GM12878 (cell line): ENCODE measurements around the gene ACVR2A. TPM values are rescaled to one million over a fixed set of nuclear protein-coding genes. Genes with fewer than 3 reads are reported as not detected.

ENCODE experiments used
- ATAC-seq: fragments of 200-7000 bp; cut with Tn5 transposase; 3 replicates; pipeline ENCODE4 v1.9.1; 2020; ENCODE audit warnings: mild to moderate bottlenecking, moderate library complexity
- BruUV-seq: library from RNA; stranded (reverse); fragments of 400-500 nt; replicated peaks from 2 replicates; lab custom pipeline; 2021; lab: Mats Ljungman, UMichigan
- CTCF ChIA-PET: fragments of 300-600 bp; sonication (Branson Sonifier 250); formaldehyde crosslinking; extraction: SDS; loops from one replicate; lab custom pipeline; 2021; ENCODE audit warnings: inconsistent platforms; lab: Yijun Ruan, JAX
- POLR2A ChIA-PET: fragments of 350-600 bp; formaldehyde crosslinking; extraction: SDS; loops from one replicate; lab custom pipeline; 2021; ENCODE audit warnings: inconsistent platforms; lab: Charles Lee
- RAD21 ChIA-PET: fragments of 300-600 bp; sonication (Branson Sonifier 250); formaldehyde crosslinking; loops from one replicate; lab custom pipeline; 2023; ENCODE audit warnings: antibody characterized with exemption; ENCODE audit not compliant: unreplicated experiment; lab: Charles Lee
- SMC1A ChIA-PET: fragments of 300-600 bp; sonication (Branson Sonifier 250); formaldehyde crosslinking; loops from one replicate; lab custom pipeline; 2023; ENCODE audit not compliant: unreplicated experiment, uncharacterized antibody; lab: Charles Lee
- DNase-seq: peaks from one replicate; pipeline ENCODE4 v3.0.0-alpha.2; 2011; ENCODE audit warnings: low read depth, low spot score
- FAIRE-seq: peaks from 3 replicates; lab custom pipeline; 2011; peaks lifted over from hg19 to GRCh38; lab: Jason Lieb, UNC
- H2AFZ ChIP-seq: 2 replicates; pipeline ENCODE4 v1.6.0; 2011; ENCODE audit warnings: low read depth, low read length, control low read depth; ENCODE audit not compliant: control insufficient read depth
- H3K27ac ChIP-seq: 2 replicates; pipeline ENCODE4 v1.5.1; 2011; ENCODE audit warnings: control low read depth; ENCODE audit not compliant: control insufficient read depth, insufficient read depth
- H3K27me3 ChIP-seq, 2 experiments: replicated peaks in 1 of 2; 2 replicates each; pipeline versions ENCODE4 v1.6.0 to v1.6.1; 2011; ENCODE audit warnings: low read length in 1 of 2; ENCODE audit not compliant: control insufficient read depth in 2 of 2, insufficient read depth in 2 of 2
- H3K36me3 ChIP-seq, 2 experiments: 2 replicates each; pipeline ENCODE4 v1.5.1; 2011; ENCODE audit warnings: low read length in 1 of 2; ENCODE audit not compliant: control insufficient read depth in 2 of 2, insufficient read depth in 2 of 2
- H3K4me1 ChIP-seq: 2 replicates; pipeline ENCODE4 v1.6.1; 2011; ENCODE audit warnings: mild to moderate bottlenecking, low read length, moderate library complexity, mixed read lengths; ENCODE audit not compliant: control insufficient read depth, insufficient read depth
- H3K4me2 ChIP-seq: 2 replicates; pipeline ENCODE4 v1.6.0; 2011; ENCODE audit warnings: control low read depth; ENCODE audit not compliant: control insufficient read depth, insufficient read depth
- H3K4me3 ChIP-seq: fragments of 200-600 bp; sonication (generic); 2 replicates; pipeline ENCODE4 v1.5.1; 2016
- H3K79me2 ChIP-seq: 2 replicates; pipeline ENCODE4 v1.6.0; 2011; ENCODE audit warnings: low read length; ENCODE audit not compliant: control insufficient read depth, insufficient read depth
- H3K9ac ChIP-seq: 2 replicates; pipeline ENCODE4 v1.8.0; 2011; ENCODE audit warnings: low read length, control low read depth, mixed read lengths; ENCODE audit not compliant: control insufficient read depth, insufficient read depth
- H3K9me3 ChIP-seq: replicated peaks from 3 replicates; pipeline ENCODE4 v1.5.1; 2011; ENCODE audit warnings: mild to moderate bottlenecking, low read length; ENCODE audit not compliant: control insufficient read depth, insufficient read depth
- H4K20me1 ChIP-seq: 2 replicates; pipeline ENCODE4 v1.6.0; 2011; ENCODE audit not compliant: control insufficient read depth, insufficient read depth
- BMI1 ChIP-seq: fragments of 450-650 bp; IDR thresholded peaks from 2 replicates; pipeline ENCODE4 v1.6.1; 2016; ENCODE audit warnings: mild to moderate bottlenecking, moderate library complexity, borderline replicate concordance
- CHD1 ChIP-seq: IDR thresholded peaks from 2 replicates; pipeline ENCODE4 v1.6.1; 2012; ENCODE audit warnings: low read depth, low read length, improper control_type of control experiment
- CREM ChIP-seq: IDR thresholded peaks from 2 replicates; pipeline ENCODE4 v1.6.1; 2014; ENCODE audit warnings: antibody characterized with exemption, low read depth
- ELK1 ChIP-seq: IDR thresholded peaks from 2 replicates; pipeline ENCODE4 v1.6.1; 2012; ENCODE audit warnings: low read depth, low read length, improper control_type of control experiment
- EP300 ChIP-seq, 2 experiments: fragments of 150-350 bp in 1 of 2; IDR thresholded peaks; 2 replicates each; pipeline ENCODE4 v1.6.1; 2011 to 2012; ENCODE audit warnings: low read depth in 2 of 2, low read length in 2 of 2, borderline replicate concordance in 1 of 2, improper control_type of control experiment in 1 of 2, inconsistent platforms in 1 of 2; ENCODE audit not compliant: control insufficient read depth in 1 of 2
- FOXM1 ChIP-seq: IDR thresholded peaks from 2 replicates; pipeline ENCODE4 v1.6.1; 2012; ENCODE audit warnings: low read depth, mild to moderate bottlenecking, inconsistent platforms, low read length, moderate library complexity
- IRF3 ChIP-seq: fragments of 450-650 bp; IDR thresholded peaks from 2 replicates; pipeline ENCODE4 v1.6.1; 2014; ENCODE audit warnings: mild to moderate bottlenecking
- NFYA ChIP-seq: IDR thresholded peaks from 2 replicates; pipeline ENCODE4 v1.6.1; 2011; ENCODE audit warnings: low read depth, mild to moderate bottlenecking, low read length, improper control_type of control experiment, borderline replicate concordance
- PAX5 ChIP-seq: IDR thresholded peaks from 2 replicates; pipeline ENCODE4 v1.6.1; 2011; ENCODE audit warnings: low read depth, low read length, borderline replicate concordance
- POLR2AphosphoS2 ChIP-seq: IDR thresholded peaks from 2 replicates; pipeline ENCODE4 v1.6.1; 2011; ENCODE audit warnings: low read depth, mild to moderate bottlenecking, low read length, improper control_type of control experiment, moderate library complexity
- SMAD5 ChIP-seq: IDR thresholded peaks from 2 replicates; pipeline ENCODE4 v1.6.1; 2016; ENCODE audit warnings: antibody characterized with exemption, low read depth
- SMC3 ChIP-seq: IDR thresholded peaks from 2 replicates; pipeline ENCODE4 v1.6.1; 2011; ENCODE audit warnings: low read length, improper control_type of control experiment, borderline replicate concordance
- WGBS: methylation state at CpG from one replicate; pipeline ENCODE4 v1.1.6; 2016; ENCODE audit warnings: low lambda C conversion rate; ENCODE audit not compliant: insufficient replicate concordance, insufficient coverage; ENCODE audit errors: missing lambda C conversion rate; 5-methylcytosine and 5-hydroxymethylcytosine counted together
- in situ Hi-C: fragments of 300-500 bp; cut with MboI; formaldehyde crosslinking; loops from 9 replicates; pipeline ENCODE4 v1.14.3; 2018; ENCODE audit warnings: mixed read lengths
- intact Hi-C: fragments of 100-400 bp; cut with micrococcal nuclease; formaldehyde crosslinking; loops from one replicate; pipeline ENCODE4 v1.14.2; 2022; ENCODE audit not compliant: unreplicated experiment
- polyA plus RNA-seq, 11 experiments: library from polyadenylated mRNA; depleted of rRNA in 4 of 11; unstranded in 6 of 11; stranded (reverse) in 5 of 11; fragments of >200 nt; fragmentation: Nextera tagmentation in 4 of 11; fragmentation: Illumina TruSeq in 1 of 11; extraction: Ambion mirVana in 4 of 11; extraction: Trizol in 1 of 11; gene quantifications; 1 replicate in 1 of 11; 2 replicates in 10 of 11; pipeline versions ENCODE4 v1.2.1 to v1.2.3, GENCODE V29; 2011 to 2016; ENCODE audit warnings: inconsistent platforms in 2 of 11, missing spikeins in 2 of 11, low read depth in 1 of 11
- total RNA-seq, 4 experiments: library from RNA; depleted of rRNA in 3 of 4; stranded (reverse); fragments of >200 nt in 3 of 4; fragmentation: Illumina TruSeq in 1 of 4; extraction: Trizol in 1 of 4; gene quantifications; 2 replicates each; pipeline versions ENCODE4 v1.2.1 to v1.2.3, GENCODE V29; 2013 to 2021
- TF ChIP-seq, protein P1 (sequence below): fragments of 450-650 bp; formaldehyde crosslinking; IDR thresholded peaks from 2 replicates; pipeline ENCODE4 v1.5.0; 2022; ENCODE audit warnings: mild to moderate bottlenecking, missing genetic modification characterization

The ACVR2A gene
- total and polyA plus RNA-seq, 10 of the 15 experiments (the other 5 are each of a cell fraction or from before 2014, with no cell fraction given): 0.42 to 3.0 (median 1.7) TPM

GRCh38 chr2:147937744-147938349 lies 93.0 kb downstream of the ACVR2A start (continued):
- peak; percentile 76; the same call in 1 of the 2 replicates for TF ChIP-seq SMC3
- 0 out of 2 replicates have a peak, but pooled peaks have one; percentile 25 for TF ChIP-seq FOXM1
- TF ChIP-seq EP300 (IDR thresholded peaks at IDR 0.05; ENCODE audit: borderline replicate concordance in 1 of 2, control insufficient read depth in 1 of 2, low read depth in 2 of 2, low read length in 2 of 2): no peak

GRCh38 chr2:147939313-147939712 lies 94.5 kb downstream of the ACVR2A start:
- no peak for ATAC-seq
- Histone ChIP-seq H4K20me1 (no peaks in the 10 kb centered on the region), H3K79me2 (no peaks in the 10 kb centered on the region), H3K4me3 (no peak overlapping the region), H3K4me2 (no peak overlapping the region), H2AFZ (no peak overlapping the region), H3K9me3 (no peaks in the 10 kb centered on the region), H3K9ac (no peak overlapping the region), H3K27ac (no peak overlapping the region), H3K27me3 (no peaks in the 10 kb centered on the region), H3K36me3 (peaks cover 0 to 2% of the 10 kb centered on the region in 2 experiments; a peak in 1 of 4 replicates), H3K4me1 (no peaks in the 10 kb centered on the region)
- intact Hi-C loops: loop anchor here (2.0 to 10.0 kb wide), 3 partner anchors 263 to 1051 kb away; partner anchors contain the start of gene EPC2
- ChIA-PET SMC1A (interaction anchor here (1.0 to 1.4 kb wide), 2 partner anchors 570 to 595 kb away, joined by 3 to 8 read pairs; no protein-coding TSS in a partner anchor), POLR2A (no interaction called here), CTCF (interaction anchor here (1.8 kb wide), 1 partner anchor 570 kb away, joined by 6 read pairs; no protein-coding TSS in a partner anchor), RAD21 (no interaction called here)
- no peak for TF ChIP-seq POLR2AphosphoS2
- no peak for TF ChIP-seq BMI1
- TF ChIP-seq NFYA: no peak
- TF ChIP-seq CHD1: no peak
- TF ChIP-seq, protein P1, sequence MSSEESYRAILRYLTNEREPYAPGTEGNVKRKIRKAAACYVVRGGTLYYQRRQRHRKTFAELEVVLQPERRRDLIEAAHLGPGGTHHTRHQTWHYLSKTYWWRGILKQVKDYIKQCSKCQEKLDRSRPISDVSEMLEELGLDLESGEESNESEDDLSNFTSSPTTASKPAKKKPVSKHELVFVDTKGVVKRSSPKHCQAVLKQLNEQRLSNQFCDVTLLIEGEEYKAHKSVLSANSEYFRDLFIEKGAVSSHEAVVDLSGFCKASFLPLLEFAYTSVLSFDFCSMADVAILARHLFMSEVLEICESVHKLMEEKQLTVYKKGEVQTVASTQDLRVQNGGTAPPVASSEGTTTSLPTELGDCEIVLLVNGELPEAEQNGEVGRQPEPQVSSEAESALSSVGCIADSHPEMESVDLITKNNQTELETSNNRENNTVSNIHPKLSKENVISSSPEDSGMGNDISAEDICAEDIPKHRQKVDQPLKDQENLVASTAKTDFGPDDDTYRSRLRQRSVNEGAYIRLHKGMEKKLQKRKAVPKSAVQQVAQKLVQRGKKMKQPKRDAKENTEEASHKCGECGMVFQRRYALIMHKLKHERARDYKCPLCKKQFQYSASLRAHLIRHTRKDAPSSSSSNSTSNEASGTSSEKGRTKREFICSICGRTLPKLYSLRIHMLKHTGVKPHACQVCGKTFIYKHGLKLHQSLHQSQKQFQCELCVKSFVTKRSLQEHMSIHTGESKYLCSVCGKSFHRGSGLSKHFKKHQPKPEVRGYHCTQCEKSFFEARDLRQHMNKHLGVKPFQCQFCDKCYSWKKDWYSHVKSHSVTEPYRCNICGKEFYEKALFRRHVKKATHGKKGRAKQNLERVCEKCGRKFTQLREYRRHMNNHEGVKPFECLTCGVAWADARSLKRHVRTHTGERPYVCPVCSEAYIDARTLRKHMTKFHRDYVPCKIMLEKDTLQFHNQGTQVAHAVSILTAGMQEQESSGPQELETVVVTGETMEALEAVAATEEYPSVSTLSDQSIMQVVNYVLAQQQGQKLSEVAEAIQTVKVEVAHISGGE (CRISPR knock-in tag): no peak
- no peak for TF ChIP-seq IRF3
- no peak for TF ChIP-seq ELK1
- TF ChIP-seq SMAD5: no peak
- no peak for TF ChIP-seq CREM
- no peak for TF ChIP-seq PAX5
- in situ Hi-C loops: loop anchor here (5.0 kb wide), 1 partner anchor 1053 kb away; no protein-coding TSS in a partner anchor
- FAIRE-seq: no peak
- no TSS peak for BruUV-seq
- DNase-seq: no peak
- WGBS: 95% methylated on average over 1 of the region's 1 CpG
